ENCODE measurements around the gene LRRC71. TPM values are rescaled to one million over a fixed set of nuclear protein-coding genes. Genes with fewer than 3 reads are reported as not detected.

Gene LRRC71
- total RNA-seq (2021) (0.18 to 0.30 TPM (median 0.22 TPM) in 3 replicates), Bru-seq, nascent RNA (percentile 8 among the genes with signal in this experiment)
- long read RNA-seq, experiment 1 = 0 reads
- long read RNA-seq, experiment 2 = 0 reads
- long read RNA-seq, experiment 3 = 0 reads

GRCh38 chr1:156920233-156921052 is at the start of gene LRRC71:
LRRC71 (plus strand) TSS chr1:156920632; CDS start chr1:156920804, 172 bp downstream.
- Mint-ChIP-seq H3K4me3 (peak within 1 kb of the TSS; percentile 67), H3K27ac (no peak within 1 kb of the TSS), H3K36me3 (no peaks in the 10 kb centered on the region), H3K4me1 (peaks cover 15% of the 10 kb centered on the region), H3K9me3 (peaks cover 4% of the 10 kb centered on the region; the same call in 1 of the 2 replicates), H3K27me3 (ENCODE audit: low read depth) (peaks cover 96% of the 10 kb centered on the region)
- POLR2A ChIA-PET = interaction anchor here (0.6 kb wide), 1 partner anchor 129 kb away, joined by 4 read pairs; no protein-coding TSS in a partner anchor
- CTCF ChIA-PET = interaction anchor here (0.6 to 11.9 kb wide), 35 partner anchors 12 to 301 kb away, joined by 3 to 233 read pairs (median 4); partner anchors contain the start of genes HDGF, INSRR, ISG20L2 and METTL25B
- peak; percentile 94 for DNase-seq (ENCODE audit: low spot score)
- peak; percentile 89 for ATAC-seq
- TF ChIP-seq CTCF (IDR thresholded peaks at IDR 0.05) (peak; percentile 94), MXD4 (CRISPR knock-in tag; IDR thresholded peaks at IDR 0.05; ENCODE audit: borderline replicate concordance) (no peak), ZBTB43 (CRISPR knock-in tag; IDR thresholded peaks at IDR 0.05) (no peak), SP1 (CRISPR knock-in tag; conservative IDR thresholded peaks at IDR 0.05) (peak; percentile 48), E2F5 (CRISPR knock-in tag; IDR thresholded peaks at IDR 0.05) (peak; percentile 69; the same call in 1 of the 2 replicates), ESRRA (CRISPR knock-in tag; IDR thresholded peaks at IDR 0.05; ENCODE audit: borderline replicate concordance) (no peak), SMAD3 (CRISPR knock-in tag; IDR thresholded peaks at IDR 0.05; ENCODE audit: borderline replicate concordance) (no peak), HMGXB4 (CRISPR knock-in tag; IDR thresholded peaks at IDR 0.05) (peak; percentile 94), TEAD1 (CRISPR knock-in tag; IDR thresholded peaks at IDR 0.05) (peak; percentile 59; the same call in 1 of the 2 replicates), PRDM15 (CRISPR knock-in tag; IDR thresholded peaks at IDR 0.05) (peak; percentile 33; the same call in 1 of the 2 replicates), ETV6 (CRISPR knock-in tag; IDR thresholded peaks at IDR 0.05) (peak; percentile 92), FOXP4 (CRISPR knock-in tag; IDR thresholded peaks at IDR 0.05) (0 out of 2 replicates have a peak, but pooled peaks have one; percentile 64), TP53 (CRISPR knock-in tag; IDR thresholded peaks at IDR 0.05) (peak; percentile 59; the same call in 1 of the 2 replicates), GRHL2 (CRISPR knock-in tag; IDR thresholded peaks at IDR 0.05; ENCODE audit: insufficient replicate concordance, severe bottlenecking) (no peak), ZBTB21 (CRISPR knock-in tag; IDR thresholded peaks at IDR 0.05; ENCODE audit: borderline replicate concordance) (no peak), RELA (CRISPR knock-in tag; IDR thresholded peaks at IDR 0.05; ENCODE audit: borderline replicate concordance) (no peak), ZNF416 (CRISPR knock-in tag; IDR thresholded peaks at IDR 0.05) (0 out of 2 replicates have a peak, but pooled peaks have one; percentile 12), ARID4B (CRISPR knock-in tag; IDR thresholded peaks at IDR 0.05; ENCODE audit: borderline replicate concordance) (peak; percentile 18; the same call in 1 of the 2 replicates)
